OCI-LY1 (cell line): ENCODE data around the gene DPPA2.

ENCODE experiments used
- CTCF ChIP-seq: fragments of 200-600 bp; sonication (generic), shearing (Covaris generic); IDR thresholded peaks from 2 replicates; pipeline ENCODE4 v1.5.1; 2017; ENCODE audit warnings: mild to moderate bottlenecking, antibody characterized with exemption, low read length, moderate library complexity, mixed read lengths
- EZH2 ChIP-seq: fragments of 200-600 bp; sonication (generic), shearing (Covaris generic); IDR thresholded peaks from 2 replicates; pipeline ENCODE4 v1.8.0; 2017; ENCODE audit warnings: borderline replicate concordance, mixed run types, mild to moderate bottlenecking, antibody characterized with exemption, low read length, moderate library complexity, mixed read lengths

- TF ChIP-seq CTCF (no peak), EZH2 (no peak)
Measured at GRCh38 chr3:109278546-109278945, 37.8 kb downstream of the DPPA2 start.
